Brain microvascular endothelial cell (primary cell): ENCODE data around the gene RIMKLA.

Experiments
- DNase-seq: peaks from one replicate; pipeline ENCODE4 v3.0.0-alpha.2; 2020
- H3K27ac ChIP-seq: fragments of 250-450 bp; sonication (Bioruptor Pico); 2 replicates; pipeline ENCODE4 v1.5.1; 2020; ENCODE audit warnings: mild to moderate bottlenecking, moderate library complexity
- H3K27me3 ChIP-seq: fragments of 250-450 bp; sonication (Bioruptor Pico); replicated peaks from 2 replicates; pipeline ENCODE4 v1.5.1; 2020; ENCODE audit warnings: mild to moderate bottlenecking
- H3K36me3 ChIP-seq: fragments of 250-450 bp; sonication (Bioruptor Pico); replicated peaks from 2 replicates; pipeline ENCODE4 v1.5.1; 2020; ENCODE audit warnings: mild to moderate bottlenecking
- H3K4me3 ChIP-seq: 2 replicates; pipeline ENCODE4 v1.5.1; 2011; ENCODE audit warnings: low read depth, mild to moderate bottlenecking, control low read depth, low read length, moderate library complexity
- in situ Hi-C: cut with HindIII; loops from 2 replicates; pipeline ENCODE4 v1.10.0; 2017; ENCODE audit warnings: low sequenced_read_pairs, low pct_ligation_motif_present
- TF ChIP-seq, protein P1 (sequence below): IDR thresholded peaks from 2 replicates; pipeline ENCODE4 v1.5.1; 2011; ENCODE audit warnings: low read depth, mild to moderate bottlenecking, moderate library complexity, low read length, control low read depth, inconsistent platforms; ENCODE audit errors: missing control alignments

Gene RIMKLA

DNA sequence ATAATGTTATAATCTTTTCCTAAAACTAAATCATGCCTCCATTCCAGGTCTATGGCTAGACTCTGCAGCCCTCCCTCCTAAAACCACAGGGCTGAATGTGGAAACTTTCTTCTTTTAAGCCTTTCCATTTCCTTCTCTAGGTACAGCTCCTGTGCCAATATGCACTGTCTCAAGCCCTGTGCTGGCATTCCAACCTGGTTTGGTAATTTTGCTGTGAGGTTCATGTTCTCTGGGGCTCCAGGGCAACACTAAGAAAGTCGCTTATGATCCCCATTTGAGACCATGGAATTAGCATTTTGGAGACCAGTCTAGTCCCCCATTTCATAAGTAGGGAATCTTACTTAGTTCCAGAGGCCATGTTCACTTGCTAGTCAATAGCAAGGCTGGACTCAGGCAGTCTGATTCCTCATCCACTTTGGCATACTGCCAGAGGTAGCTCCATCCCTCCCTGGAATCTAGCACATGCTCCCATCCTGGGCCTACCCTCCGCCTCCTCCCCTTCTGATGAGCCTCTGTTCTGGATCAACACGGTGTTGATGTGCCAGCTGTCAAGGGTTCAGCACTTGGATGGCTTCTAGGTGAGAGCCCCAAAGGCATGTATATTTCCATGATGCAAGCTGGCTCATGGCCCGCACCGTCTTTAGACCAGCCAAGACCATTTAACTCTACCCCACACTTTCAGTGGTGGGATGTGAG, 38.7 kb downstream of the RIMKLA start:
- peaks cover 1% of the 10 kb centered on the region for H3K27me3 ChIP-seq
- DNase-seq, result no peak
- no peak overlapping the region for H3K4me3 ChIP-seq
- TF ChIP-seq, protein P1, sequence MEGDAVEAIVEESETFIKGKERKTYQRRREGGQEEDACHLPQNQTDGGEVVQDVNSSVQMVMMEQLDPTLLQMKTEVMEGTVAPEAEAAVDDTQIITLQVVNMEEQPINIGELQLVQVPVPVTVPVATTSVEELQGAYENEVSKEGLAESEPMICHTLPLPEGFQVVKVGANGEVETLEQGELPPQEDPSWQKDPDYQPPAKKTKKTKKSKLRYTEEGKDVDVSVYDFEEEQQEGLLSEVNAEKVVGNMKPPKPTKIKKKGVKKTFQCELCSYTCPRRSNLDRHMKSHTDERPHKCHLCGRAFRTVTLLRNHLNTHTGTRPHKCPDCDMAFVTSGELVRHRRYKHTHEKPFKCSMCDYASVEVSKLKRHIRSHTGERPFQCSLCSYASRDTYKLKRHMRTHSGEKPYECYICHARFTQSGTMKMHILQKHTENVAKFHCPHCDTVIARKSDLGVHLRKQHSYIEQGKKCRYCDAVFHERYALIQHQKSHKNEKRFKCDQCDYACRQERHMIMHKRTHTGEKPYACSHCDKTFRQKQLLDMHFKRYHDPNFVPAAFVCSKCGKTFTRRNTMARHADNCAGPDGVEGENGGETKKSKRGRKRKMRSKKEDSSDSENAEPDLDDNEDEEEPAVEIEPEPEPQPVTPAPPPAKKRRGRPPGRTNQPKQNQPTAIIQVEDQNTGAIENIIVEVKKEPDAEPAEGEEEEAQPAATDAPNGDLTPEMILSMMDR, result no peak
- in situ Hi-C loops, result no loop called here
- no peaks in the 10 kb centered on the region for H3K36me3 ChIP-seq
- no peak overlapping the region for H3K27ac ChIP-seq

DNA sequence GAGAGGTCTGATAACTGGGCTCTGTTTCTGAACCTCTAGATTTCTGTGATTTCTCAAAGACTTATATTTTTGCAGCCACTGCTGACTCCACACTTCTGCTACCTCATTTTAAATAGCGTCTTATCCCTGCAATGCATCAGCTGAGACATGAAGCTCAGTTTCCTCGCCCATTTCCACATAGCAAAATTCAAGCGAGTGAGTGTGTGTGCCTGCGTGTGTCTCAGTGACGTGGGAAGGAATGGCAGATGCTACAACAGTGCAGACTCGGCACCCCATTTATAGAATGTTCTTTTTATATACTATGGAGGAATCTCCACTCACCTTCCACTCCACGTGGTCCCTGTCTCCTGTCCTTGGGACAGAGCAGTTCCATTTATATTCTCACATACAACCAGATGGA, 39.5 kb downstream of the RIMKLA start:
- in situ Hi-C loops, result no loop called here
- Histone ChIP-seq H3K27me3 (peaks cover 1% of the 10 kb centered on the region), H3K36me3 (no peaks in the 10 kb centered on the region), H3K27ac (no peak overlapping the region), H3K4me3 (no peak overlapping the region)
- TF ChIP-seq, protein P1, result no peak
- DNase-seq, result no peak

DNA sequence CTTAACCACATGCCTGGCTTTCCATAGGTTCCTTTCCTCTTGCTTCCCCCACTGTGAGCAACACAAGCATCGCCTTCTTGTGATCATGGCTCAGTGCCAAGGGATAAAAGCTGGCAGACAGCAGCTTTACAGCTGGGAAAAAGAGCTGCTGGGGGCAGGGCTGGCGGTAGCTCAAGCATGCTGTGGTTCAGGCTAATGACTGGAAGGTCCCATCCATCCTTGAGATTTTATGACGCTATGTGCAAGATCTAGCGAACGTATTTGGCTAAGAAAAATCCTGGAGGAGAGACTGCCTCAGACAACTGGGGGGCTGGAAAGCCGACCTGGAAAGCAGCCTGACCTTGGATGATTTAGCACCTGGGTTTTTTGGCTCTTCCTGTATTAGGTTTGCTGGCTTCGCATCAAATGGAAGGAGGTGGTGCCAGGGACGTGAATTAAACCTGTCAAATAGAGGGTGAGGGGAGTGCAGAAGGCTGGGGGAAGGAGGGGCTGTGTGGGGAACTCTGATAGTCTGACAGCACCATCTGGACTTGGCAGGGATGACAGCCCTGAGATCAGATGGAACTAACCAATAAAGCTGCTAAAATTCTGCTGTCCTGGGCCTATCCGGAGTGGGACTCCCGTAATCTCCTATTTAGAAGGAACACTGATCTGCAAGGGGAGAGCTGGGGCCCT, 40.5 kb downstream of the RIMKLA start:
- DNase-seq, result peak; percentile 28
- Histone ChIP-seq H3K36me3 (no peaks in the 10 kb centered on the region), H3K27me3 (peaks cover 1% of the 10 kb centered on the region), H3K4me3 (no peak overlapping the region), H3K27ac (no peak overlapping the region)
- in situ Hi-C loops, result no loop called here
- TF ChIP-seq, protein P1, result no peak

DNA sequence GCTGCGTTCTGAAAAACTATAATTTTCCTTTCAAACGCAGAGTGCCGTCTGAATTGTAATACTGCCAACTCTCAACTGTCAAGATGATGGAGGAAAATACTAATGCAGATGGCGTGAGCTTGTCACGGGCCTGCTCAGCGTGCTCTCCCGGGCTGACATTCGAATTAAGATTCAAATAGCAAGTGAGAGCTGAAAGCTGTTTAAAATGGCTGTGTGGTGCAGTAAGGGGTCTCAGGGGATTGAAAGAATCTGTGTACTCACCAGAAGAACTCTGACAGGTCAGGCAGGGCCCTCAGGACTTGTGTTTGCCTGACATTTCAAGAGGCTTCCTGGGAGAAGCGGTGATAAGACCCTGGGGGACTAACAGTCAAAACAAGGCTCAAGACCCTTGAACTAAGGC, 42.1 kb downstream of the RIMKLA start:
- no peak for DNase-seq
- H3K27me3 ChIP-seq, result peaks cover 1% of the 10 kb centered on the region
- no peaks in the 10 kb centered on the region for H3K36me3 ChIP-seq
- H3K27ac ChIP-seq, result no peak overlapping the region
- in situ Hi-C loops, result no loop called here
- TF ChIP-seq, protein P1, result no peak
- H3K4me3 ChIP-seq, result no peak overlapping the region

DNA sequence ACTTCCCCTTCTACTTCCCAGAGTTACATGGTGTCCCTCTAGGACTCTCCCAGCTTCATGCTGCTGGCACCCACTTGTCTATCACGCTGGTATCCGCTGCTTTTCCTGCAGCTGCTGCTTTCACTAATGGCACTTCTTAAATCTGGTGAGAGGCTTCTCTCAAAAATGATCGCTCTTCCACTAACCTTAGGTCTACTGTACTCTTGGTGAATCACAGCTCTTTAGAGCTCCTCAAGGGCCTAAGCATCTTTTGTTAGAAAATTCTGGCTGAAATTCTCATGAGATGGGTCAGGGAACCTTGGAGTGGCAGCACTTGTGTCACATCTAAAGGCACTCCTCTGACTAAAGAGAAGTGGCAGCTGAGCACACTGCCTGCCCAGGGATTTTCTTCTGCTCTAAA, 43.1 kb downstream of the RIMKLA start:
- in situ Hi-C loops, result no loop called here
- Histone ChIP-seq H3K36me3 (no peaks in the 10 kb centered on the region), H3K27ac (no peak overlapping the region), H3K4me3 (no peak overlapping the region), H3K27me3 (peaks cover 1% of the 10 kb centered on the region)
- no peak for DNase-seq
- TF ChIP-seq, protein P1, result no peak
